GM19397 (cell line): Measurements from ENCODE around the gene AKR1C4.

Experiments
- ATAC-seq: cut with Tn5 transposase; IDR thresholded peaks from one replicate; pipeline ENCODE4 v1.9.1; 2021; ENCODE audit warnings: mild to moderate bottlenecking, moderate library complexity; ENCODE audit not compliant: unreplicated experiment

Gene AKR1C4

GRCh38 chr10:5265139-5265538 lies 68.5 kb downstream of the AKR1C4 start:
- no peak for ATAC-seq

GRCh38 chr10:5266351-5266750 lies 69.7 kb downstream of the AKR1C4 start:
- ATAC-seq: no peak

- no peak for ATAC-seq
These were observed 70.2 kb downstream of the AKR1C4 start for GRCh38 chr10:5266804-5267203.

GRCh38 chr10:5268234-5268633 lies 71.6 kb downstream of the AKR1C4 start:
- ATAC-seq: no peak
